Stromal cell of bone marrow (primary cell): ENCODE results near the gene TPSB2.

Experiments
- DNase-seq: peaks from one replicate; pipeline ENCODE4 v3.0.0-alpha.2; 2012; ENCODE audit warnings: low read depth

TPSB2 gene

DNA sequence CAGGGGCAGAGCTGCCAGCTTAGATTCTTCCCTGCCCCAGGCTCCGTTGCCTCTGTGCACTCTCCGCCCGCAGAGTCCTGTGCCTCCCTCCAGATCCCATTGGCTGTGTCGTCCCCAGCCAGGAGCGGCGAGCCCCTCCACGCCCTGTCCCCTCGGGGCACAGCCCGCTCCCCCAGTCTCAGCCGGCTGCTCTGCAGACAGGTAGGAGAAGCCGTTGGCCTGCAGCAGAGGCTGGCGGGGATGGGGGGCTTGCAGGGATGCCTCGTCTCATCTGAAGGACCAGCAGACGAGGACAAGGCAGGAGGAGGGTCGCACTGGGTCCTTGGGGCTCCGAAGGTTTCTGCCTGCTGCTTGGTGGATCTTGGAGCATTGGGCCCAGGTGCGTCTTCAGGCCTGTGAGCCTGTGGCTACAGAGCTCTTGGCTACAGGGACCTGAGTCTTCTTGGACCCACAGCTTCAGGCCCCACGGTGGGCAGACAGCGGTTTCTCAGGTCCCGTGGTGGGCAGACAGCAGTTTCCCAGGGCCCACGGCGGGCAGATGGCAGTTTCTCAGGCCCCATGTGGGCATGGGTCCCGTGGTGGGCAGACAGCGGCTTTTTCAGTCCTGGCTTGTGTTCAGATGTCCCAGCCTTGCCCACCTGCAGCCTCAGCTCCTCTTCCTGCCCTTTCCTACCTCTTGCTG lies 10.9 kb downstream of the TPSB2 start:
- no peak for DNase-seq

DNA sequence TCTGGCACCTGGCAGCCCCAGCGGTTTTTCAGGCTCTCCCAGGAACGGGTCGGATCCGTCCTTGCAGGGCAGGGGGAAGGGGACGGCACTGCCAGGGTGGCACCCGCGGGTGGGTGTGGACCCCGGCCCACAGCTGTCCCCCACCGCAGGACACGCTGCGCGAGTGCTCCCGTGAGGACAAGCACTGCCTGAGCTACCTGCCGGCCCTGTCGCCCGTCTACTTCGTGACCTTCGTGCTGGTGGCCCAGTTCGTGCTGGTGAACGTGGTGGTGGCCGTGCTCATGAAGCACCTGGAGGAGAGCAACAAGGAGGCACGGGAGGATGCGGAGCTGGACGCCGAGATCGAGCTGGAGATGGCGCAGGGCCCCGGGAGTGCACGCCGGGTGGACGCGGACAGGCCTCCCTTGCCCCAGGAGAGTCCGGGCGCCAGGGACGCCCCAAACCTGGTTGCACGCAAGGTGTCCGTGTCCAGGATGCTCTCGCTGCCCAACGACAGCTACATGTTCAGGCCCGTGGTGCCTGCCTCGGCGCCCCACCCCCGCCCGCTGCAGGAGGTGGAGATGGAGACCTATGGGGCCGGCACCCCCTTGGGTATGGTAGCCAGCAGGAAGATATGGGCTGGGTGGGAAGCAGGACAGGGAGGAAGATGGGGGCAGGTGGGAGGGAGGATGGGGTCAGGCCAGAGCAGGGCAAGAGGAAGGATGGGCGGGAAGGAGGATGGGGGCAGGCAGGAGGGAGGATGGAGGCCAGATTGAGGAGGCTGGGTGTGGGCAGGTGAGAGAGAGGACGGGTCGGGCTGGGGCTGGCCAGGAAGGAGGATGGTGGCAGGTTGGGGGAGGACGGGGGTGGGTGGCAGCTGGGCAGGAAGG lies 11.7 kb downstream of the TPSB2 start:
- no peak for DNase-seq

DNA sequence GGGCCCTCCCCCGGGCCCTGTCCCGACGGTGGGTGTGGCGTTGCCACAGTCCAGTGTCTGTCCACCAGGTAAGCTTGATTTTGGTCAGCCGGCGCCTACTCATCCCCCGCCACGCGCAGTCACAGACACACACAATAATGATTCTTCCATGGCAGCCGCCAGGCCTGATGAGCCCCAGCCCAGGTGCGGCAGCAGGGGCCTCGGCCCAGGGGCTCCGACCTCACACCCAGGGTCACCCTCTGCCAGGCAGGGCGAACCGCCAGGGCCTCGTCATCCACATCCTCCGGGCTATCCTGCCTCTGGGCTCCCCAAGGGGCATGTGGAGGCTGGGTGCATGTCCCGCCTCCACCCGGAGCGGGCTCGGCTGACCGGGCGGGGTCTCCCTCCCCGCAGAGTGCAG lies 12.5 kb downstream of the TPSB2 start:
- DNase-seq: no peak

DNA sequence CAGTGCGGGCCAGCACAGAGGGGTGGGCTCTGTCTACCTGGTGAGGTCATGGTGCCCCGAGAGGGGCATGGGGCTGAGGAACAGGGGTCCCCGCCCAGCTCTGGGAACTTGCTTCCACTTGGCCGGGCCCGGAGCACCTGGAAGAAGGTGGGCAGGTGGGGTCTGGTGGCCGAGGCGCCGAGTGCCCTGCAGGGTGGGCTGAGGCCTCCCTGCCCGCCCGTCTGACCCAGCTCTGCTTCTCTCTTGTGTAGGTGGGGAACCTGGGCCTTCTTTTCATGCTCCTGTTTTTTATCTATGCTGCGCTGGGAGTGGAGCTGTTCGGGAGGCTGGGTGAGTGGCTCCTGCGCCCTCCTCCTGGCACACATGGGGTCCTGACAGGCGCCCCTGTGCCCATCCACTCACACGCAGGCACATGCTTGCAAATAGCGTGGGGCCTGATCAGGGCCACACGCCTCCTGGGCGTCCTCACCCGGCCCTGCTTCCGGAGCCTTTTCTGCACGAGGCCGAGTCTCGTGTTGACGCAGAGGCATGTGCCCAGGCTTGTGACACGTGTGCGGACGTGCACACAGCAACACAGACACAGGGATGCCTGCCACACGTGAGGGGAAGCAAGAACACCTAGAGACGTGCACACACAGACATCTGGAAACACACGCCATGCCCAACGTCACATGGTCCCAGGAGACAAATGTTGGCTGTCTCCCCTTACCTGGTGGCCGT lies 13.1 kb downstream of the TPSB2 start:
- DNase-seq: no peak

DNA sequence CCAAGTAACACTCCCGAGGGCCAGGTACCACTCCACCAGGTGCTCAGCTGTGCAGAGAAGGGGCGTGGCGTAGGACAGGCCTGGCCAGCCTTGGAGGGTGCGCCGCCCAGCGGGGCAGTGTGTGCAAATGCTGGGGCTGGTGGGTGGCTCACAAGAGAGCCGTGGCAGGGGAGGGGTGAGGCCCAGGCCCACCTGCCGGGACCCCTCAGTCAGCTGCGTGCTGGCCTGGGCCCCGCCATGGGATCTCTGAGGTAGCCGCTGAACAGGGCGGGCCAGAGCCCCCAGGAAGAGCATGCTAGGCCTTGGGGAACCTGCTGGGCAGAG lies 13.7 kb downstream of the TPSB2 start:
- DNase-seq: no peak

DNA sequence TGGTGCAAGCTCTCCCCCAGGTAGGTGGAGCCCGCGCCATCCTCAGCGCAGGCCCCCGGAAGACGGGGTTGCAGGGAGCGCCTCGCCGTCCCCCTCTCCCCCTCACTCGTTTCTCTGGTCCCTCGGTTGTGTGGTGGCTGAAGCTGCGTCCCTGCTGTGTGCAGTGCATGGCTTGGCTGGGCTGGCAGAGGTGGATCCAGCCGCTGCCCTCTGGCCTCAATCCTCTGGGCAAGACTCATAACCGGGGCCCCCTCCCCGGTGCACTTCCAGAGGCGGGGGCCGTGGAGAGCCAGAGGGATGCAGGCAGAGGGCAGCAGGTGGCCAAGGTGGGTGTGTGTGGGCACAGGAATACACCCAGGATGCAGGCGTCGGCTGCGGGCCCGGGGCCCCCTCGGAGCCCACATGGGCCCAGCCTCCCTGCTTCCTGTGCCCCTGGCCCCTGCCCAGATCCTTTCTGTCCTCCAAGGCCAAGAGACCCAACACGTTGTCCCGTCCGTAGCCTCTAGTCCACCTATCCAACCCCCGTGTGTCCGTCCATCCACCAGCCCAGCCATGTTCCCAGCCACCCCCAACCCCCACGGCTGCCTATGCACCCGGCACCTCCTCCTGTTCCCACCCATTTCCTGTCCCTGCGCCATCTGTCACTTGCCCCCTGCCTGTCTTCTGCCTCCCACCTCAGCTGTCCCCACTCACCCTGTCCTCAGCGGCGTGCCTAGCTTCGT lies 14.2 kb downstream of the TPSB2 start:
- no peak for DNase-seq

DNA sequence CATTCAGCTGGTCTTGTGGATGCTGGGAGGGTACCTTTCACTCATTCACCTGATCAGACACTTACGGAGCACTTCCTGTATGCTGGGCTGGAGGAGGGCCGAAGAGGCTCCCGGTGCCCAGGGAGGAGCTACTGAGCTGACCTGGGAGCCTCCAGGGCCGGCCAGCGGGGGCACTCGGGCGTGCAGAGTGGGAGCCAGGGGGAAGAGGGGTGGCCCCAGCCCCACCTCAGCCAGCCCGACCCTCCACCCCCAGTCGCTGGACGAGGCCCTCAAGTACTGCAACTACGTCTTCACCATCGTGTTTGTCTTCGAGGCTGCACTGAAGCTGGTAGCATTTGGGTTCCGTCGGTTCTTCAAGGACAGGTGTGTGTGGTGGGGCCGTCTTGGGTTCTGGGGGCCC lies 15.3 kb downstream of the TPSB2 start:
- no peak for DNase-seq

DNA sequence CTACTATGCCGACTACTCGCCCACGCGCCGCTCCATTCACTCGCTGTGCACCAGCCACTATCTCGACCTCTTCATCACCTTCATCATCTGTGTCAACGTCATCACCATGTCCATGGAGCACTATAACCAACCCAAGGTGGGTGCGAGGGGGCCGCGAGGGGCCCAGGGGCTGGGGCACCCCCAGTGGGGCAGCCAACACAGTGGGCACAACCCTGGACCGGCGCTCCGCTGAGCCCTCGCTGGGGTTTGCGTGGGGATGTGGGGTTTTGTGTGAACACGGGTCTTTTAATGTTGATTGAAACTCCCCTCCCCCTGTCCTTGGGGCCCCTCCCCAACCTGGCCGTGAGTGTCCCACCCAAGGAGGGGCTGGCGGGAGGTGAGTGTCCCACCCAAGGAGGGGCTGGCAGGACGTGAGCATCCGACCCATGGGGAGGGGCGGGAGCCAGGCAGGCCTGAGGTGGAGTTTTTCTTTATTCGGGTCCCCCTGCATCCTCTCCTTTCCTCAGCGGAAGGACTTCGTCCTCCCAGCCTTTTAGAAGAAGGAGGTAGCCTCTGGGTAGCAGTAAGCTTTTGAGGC lies 16.1 kb downstream of the TPSB2 start:
- no peak for DNase-seq

DNA sequence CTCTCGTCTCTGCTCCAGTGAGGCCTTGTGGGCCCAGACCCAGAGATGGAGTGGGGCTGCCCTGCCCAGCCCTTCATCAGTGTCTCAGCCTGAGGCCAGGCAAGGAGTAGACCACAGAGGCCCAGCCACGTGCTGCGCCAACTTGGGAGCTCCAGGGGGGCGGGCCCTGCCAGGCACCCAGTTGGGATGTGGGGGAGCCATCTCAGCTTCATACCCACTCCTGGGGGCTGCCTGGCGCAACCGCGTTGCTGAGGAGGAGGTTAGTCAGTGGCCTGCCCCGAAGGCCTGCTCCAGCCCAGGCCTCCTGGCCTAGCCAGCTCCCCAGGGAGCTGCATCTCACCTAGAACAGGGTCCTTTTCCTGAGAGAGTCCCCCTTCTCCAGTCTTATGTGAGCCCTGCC lies 16.8 kb downstream of the TPSB2 start:
- DNase-seq: no peak

DNA sequence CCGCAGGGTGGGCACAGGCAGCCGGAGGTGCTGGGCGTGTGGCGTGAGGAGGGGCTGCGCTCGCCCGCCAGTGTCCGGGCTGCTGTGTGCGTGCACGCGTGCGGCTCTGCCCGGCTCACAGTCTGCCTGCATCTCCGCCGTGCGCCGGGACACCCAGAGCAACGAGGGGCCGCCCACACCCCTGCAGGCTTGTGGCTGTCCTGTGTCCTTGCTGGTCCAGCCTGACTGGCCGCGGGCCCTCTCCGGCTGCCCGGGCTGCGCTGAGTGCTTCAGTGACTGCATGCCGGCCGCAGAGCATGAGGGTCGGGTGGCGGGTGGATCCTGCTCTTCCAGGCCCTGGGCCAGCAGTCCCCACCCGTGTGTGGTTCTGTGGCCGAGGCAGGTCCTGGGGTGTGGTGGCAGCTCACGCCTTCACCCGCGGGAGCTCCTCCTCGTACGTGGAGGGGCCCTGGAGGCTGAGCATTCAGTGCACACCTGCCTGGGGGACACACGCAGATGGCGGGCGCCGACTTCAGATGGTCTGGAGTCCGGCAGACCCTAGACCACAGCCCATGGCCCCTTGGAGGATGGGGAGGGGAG lies 17.3 kb downstream of the TPSB2 start:
- DNase-seq: no peak

DNA sequence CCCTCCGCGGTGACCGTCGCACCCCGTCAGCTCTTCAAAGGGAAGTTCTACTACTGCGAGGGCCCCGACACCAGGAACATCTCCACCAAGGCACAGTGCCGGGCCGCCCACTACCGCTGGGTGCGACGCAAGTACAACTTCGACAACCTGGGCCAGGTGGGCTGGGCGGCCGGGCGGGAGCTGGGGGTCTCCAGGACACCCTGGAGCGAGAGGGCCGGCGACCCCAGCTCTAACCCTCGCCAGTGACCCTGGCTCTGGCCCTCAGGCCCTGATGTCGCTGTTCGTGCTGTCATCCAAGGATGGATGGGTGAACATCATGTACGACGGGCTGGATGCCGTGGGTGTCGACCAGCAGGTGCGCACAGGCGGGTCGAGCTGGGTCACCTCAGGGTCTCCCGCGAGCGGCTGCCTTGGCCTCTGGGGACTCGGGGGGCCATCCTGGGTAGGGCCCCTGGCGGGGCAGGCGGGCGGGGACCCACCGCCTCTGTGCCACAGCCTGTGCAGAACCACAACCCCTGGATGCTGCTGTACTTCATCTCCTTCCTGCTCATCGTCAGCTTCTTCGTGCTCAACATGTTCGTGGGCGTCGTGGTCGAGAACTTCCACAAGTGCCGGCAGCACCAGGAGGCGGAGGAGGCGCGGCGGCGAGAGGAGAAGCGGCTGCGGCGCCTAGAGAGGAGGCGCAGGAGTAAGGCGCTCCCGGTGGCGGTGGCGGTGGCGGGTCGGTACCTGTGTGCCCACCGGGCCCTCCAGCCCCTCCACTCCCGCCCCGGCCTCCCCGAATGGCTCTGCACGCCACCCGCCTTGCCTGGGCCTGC lies 18.3 kb downstream of the TPSB2 start:
- no peak for DNase-seq

DNA sequence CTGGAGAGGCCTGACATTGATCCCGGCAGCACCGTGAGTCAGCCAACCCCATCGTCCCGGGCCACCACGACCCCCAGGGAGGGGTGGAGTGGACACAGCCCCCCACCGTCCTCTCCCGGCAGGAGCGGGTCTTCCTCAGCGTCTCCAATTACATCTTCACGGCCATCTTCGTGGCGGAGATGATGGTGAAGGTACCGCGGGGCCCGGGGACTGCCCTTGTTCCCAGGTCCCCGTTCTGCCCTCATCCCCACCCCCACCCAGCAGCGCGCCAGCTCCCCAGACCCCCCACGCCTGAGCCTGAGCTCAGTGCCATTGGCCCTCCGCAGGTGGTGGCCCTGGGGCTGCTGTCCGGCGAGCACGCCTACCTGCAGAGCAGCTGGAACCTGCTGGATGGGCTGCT lies 19.5 kb downstream of the TPSB2 start:
- no peak for DNase-seq

DNA sequence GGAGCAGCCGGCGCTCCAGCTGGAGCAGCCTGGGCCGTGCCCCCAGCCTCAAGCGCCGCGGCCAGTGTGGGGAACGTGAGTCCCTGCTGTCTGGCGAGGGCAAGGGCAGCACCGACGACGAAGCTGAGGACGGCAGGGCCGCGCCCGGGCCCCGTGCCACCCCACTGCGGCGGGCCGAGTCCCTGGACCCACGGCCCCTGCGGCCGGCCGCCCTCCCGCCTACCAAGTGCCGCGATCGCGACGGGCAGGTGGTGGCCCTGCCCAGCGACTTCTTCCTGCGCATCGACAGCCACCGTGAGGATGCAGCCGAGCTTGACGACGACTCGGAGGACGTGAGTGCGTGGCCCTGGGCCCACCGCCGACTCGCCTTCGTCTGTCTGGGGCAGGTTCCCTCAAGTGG lies 20.9 kb downstream of the TPSB2 start:
- DNase-seq: no peak

DNA sequence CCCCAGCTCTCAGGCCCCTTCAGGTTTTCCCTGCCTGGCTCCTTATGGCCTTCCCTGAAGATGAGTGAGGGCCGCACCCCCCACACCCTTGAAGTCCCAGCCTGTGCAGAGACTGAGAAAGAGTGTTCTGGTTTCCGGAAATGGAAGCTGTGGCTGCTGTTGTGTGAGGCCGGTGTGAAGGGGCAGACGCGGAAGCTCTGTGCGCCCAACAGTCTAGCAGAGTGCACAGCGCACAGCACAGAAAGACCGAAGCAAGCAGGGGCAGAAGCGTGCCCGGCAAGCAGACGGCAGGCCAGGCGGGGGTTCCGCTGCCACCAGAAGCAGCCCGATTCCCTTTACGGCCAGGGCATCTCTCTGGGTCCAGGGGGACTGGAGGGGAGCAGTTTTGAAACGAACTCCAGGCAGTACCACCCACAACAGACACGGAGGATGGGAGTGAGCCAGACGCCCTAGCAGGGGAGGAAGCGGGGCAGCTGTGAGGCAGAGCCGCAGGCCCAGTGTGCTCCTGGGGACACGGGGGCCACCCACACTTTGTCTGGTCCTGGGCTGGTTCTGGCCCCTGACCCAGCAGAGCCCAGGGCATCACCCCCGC lies 21.6 kb downstream of the TPSB2 start:
- no peak for DNase-seq

DNA sequence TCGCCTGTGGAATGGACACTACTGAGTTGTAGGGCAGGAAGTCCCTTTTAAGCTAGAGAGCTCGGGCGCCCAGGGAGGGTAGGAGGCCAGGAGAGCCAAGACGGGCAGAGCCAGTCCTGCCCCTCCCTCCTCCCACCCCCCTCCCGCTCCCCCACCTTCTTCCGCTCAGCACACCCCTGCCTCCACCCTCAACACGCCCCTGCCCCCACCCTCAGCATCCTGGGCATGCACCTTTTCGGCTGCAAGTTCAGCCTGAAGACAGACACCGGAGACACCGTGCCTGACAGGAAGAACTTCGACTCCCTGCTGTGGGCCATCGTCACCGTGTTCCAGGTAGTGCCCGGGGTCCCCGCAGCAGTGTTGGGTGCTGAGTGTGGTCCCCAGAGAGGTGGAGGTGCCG lies 23.2 kb downstream of the TPSB2 start:
- DNase-seq: no peak

DNA sequence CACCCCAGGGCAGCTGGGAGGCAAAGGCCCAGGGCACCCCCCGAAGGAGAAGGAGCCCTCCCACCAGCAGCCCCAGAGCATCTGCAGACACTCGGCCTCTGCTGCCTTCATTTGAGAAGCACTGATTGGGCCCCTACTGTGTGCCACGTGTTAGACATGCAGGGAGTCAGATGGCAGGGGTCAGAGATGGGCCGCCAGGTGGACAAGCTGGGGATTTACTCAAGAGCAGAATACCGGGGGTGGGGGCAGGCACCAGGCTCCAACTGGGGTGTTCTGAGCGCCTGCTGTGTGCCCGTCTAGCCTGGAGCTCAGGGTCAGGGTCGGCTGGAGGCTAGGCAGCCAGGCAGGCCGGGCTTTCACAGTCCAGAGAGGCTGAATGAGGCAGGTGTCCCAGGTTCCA lies 23.7 kb downstream of the TPSB2 start:
- no peak for DNase-seq

DNA sequence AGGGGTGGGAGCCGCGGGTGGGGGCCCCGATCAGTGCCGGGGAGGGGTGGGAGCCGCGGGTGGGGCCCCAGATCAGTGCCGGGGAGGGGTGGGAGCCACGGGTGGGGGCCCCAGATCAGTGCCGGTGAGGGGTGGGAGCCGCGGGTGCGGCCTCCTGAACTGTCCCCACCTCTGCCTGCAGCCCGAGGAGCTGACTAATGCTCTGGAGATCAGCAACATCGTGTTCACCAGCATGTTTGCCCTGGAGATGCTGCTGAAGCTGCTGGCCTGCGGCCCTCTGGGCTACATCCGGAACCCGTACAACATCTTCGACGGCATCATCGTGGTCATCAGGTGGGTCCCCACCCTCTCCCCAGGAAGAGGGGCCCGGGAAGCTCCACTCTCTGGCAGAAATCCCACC lies 25.1 kb downstream of the TPSB2 start:
- no peak for DNase-seq

DNA sequence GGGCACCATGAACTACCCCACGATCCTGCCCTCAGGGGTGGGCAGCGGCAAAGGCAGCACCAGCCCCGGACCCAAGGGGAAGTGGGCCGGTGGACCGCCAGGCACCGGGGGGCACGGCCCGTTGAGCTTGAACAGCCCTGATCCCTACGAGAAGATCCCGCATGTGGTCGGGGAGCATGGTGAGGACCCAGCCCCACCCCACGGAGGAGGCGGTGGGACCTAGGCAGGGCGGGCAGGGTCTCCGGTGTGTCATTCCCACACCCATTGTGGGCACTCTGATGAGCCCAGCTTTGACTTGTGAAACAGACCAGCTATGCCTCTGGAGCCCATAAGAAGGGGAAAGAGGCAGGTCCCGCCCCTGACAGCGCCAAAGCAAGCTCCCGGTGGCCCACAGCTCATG lies 27.7 kb downstream of the TPSB2 start:
- DNase-seq: no peak

DNA sequence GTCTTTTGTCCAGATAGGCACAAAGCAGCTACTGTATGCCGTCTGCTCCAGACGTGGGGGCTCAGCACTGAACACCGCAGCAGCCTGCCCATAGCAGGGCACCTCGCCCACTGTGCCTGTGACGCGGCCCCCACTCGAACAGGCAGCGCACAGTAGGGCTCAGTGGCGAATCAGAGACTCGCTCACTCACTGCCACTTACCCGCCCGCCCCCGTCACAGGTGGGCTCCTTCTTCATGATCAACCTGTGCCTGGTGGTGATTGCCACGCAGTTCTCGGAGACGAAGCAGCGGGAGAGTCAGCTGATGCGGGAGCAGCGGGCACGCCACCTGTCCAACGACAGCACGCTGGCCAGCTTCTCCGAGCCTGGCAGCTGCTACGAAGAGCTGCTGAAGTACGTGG lies 28.5 kb downstream of the TPSB2 start:
- no peak for DNase-seq

DNA sequence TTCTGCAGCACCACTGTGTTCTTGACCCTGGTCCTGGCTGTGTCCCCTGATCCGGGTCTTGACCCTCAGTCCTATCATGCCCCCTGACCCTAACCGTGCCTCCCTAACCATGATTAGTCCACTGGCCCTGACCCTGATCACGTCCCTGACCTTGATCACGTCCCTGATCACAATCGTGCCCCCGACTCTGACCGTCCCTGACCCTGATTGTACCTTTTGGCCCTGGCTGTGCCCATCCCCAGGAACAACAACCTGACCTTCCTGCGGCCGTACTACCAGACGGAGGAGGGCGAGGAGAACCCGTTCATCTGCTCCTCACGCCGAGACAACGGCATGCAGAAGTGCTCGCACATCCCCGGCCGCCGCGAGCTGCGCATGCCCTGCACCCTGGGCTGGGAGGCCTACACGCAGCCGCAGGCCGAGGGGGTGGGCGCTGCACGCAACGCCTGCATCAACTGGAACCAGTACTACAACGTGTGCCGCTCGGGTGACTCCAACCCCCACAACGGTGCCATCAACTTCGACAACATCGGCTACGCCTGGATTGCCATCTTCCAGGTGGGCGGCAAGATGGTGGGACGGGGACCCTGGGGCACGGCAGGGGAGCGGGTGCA lies 29.9 kb downstream of the TPSB2 start:
- no peak for DNase-seq
